GM18508 (cell line): ENCODE results near the gene PLA2R1.
A peak's percentile ranks its signal among the peaks of the same experiment; 100 is the strongest.

ENCODE experiments used
- ATAC-seq: cut with Tn5 transposase; IDR thresholded peaks from one replicate; pipeline ENCODE4 v1.9.1; 2021; ENCODE audit warnings: moderate number of reproducible peaks; ENCODE audit not compliant: insufficient read depth, unreplicated experiment

PLA2R1 gene

DNA sequence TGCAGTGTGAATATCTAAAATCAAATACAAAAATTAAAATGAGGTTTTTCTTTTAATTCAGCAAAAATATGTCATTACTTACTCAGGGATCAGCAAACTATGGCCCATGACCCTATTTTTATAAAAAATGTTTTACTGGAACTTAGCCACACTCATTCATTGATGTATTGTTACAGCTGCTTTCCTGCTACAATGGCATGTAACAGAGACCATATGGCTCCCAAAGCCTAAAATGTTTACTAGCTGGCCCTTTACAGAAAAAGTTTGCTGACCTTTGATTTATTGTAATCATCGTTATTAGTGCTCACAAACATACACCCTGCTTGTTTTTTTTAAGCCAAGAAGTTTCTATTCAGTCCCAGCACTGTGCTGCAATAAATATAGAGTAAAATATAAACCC lies 120.3 kb downstream of the PLA2R1 start:
- no peak for ATAC-seq

DNA sequence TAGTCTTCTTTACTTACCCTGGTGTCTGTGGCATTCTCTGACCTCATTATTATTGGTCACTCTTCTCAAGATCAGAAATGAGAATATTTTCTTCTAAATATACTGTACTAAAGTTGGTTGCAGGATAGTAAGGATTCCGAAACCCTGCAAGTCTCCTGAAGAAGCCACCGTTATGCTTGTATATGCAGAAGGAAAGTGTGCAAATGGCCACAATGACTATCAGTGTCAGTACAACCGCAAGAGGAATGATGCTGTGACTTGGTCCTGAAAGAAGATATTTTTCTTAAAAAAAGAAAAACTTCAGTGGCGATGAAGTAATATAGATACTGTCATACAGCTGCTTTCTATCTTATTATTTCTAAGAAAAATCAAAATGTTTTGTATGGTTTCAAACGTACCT lies 120.7 kb downstream of the PLA2R1 start:
- no peak for ATAC-seq

- peak; percentile 82 for ATAC-seq
Measured at GRCh38 chr2:159939946-159940345, 122.5 kb downstream of the PLA2R1 start.

DNA sequence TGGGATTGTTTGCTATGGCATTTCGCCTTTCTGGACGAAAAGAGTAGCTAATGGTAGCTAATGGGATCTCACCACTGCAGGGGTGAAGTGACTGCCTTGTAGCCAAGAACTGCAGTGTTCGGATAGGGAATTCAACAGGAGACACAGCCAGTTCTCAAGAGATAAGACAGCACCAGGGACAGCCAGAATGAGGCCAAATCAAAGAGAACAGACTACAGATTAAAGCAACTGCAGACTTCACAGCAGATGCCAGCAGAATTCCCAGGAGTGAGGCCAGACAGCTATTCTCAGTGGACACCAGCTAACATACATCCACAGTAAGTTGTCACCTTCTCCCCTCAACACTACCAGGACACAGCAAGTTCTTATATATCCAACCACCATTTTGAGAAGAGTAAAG lies 124.0 kb downstream of the PLA2R1 start:
- ATAC-seq: no peak

DNA sequence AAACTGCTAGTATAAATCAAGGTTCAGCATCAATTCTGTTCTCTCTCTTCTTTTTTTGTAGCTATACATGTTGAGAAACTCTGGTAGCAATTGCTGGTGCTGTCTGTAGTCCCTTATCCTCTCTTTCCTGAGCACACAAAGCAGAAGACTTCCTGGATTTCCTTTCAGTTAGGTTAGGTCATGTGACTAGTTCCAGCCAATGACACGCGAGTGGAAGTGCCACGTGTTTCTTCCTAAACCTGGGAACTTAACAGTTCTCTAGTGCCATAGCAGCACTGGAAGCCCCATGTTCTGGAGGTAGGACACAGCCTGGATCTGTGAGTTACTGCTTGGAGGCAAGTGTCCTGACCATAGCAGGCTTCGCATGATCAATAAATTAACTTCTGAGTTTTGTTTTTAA lies 125.9 kb downstream of the PLA2R1 start:
- ATAC-seq: no peak

DNA sequence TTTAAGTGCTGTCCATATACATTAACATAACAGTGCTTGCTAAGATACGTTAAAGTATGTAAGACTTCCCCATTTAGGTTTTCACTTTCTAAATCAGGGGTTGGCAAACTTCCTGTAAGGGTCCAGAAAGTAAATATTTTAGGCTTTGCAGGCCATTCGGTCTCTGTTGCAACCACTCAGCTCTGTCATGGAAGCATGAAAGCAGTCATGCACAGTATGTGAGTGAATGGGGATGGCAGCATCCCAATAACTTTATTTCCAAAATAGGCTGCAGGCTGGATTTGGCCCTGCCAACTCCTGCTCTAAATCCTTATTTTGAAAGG lies 128.7 kb downstream of the PLA2R1 start:
- ATAC-seq: peak; percentile 89

DNA sequence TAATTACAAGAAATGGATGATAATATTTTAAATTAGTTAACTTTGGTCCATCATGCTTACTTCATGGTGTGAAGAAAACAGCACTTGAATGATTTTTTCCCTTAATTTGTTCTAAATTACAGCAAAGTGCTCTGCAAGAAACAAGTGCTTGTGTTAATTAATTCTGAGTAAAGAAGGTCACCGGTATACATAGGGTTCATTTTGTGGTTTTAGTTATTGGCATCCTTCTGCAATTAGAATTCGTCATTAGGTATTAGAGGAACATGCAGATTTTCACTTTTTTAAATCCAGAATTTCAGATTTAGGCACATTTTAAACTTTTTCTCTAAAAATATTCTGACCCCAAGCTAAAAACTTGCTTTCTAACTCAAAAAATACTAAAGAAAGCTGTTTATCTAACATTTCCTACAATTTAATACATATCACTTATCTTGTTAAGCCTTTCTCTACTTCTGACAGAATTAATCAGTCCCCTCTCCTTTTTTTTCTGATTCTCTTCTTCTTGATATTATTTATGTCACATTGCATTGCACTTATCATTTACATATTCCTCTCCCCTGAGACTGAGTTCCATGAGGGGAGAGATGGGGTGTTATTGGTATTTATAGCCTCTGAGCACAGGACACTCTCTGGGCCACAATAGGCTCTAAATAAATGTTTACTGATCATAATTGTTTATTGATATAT lies 129.2 kb downstream of the PLA2R1 start:
- no peak for ATAC-seq

- ATAC-seq: no peak
Measured at GRCh38 chr2:159926695-159927094, 135.7 kb downstream of the PLA2R1 start.

DNA sequence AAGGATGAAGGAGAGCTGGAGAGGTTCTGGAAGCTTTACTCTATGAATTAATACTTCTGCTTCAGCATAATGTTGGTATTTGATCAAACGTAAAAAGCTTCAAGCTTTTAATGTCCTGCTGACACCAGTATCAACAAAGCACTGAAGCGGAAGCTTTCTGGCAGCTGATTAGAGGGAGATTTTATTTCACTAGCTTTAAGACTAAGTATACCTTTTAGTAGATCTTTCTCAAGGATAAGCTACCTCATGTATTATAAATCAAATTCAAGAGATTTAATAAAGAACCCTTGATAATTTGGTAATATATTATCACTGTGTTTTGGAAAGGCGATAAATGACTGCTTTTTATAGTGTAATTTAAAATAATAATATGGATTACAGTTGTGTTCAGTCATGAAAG lies 136.4 kb downstream of the PLA2R1 start:
- ATAC-seq: no peak

- ATAC-seq: peak; percentile 75
Measured at GRCh38 chr2:159922563-159922962, 139.9 kb downstream of the PLA2R1 start.

DNA sequence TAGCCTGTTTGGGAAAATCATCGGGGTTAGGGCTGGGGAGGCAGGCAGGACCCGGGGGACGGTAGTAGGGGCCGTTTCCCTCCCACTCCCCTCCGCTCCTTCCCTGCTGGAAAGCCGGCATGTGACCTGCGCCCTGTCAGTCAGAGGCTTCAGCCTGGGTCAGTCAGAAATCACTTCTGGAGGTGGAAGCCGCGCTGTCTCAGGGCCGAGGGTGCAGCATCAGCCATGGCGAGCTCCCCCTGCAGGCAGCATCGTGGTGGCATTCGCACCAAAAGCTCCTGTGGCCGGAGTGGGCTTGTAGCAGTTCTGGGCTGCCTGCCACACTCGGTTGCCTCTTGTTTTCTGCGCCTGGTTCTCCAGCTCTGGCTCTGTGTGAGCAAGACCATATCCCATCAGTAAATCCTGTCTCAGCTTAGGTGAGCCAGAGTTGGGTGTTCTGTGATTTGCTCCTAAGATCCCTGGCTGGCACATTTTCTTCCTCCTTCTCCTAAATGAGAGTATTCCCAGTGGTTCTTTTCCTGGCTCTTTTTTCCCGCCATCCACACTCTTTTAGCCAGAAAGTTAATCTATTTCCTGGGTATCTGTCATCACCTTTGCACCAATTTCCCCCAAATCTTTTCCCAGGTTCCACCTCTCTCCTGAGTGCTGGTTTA lies 140.5 kb downstream of the PLA2R1 start:
- peak; percentile 56 for ATAC-seq

DNA sequence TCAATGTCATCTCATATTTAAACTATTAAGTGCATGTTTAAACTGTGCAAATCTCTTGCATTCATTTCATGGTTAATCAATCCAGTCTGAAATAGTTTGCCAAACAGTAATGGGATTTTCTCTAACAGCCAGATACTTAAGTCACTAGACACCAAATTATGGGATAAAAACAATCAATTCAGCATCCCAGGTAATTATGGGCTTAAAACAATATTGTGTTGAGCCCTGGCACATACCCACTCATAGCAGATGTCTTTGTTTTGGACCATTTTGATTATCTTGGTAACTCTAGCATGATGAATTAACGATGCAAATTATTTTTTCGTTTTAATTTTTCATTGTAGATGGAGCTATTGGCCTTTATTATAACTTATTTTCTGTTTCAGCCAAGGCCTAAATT lies 145.9 kb downstream of the PLA2R1 start:
- no peak for ATAC-seq

DNA sequence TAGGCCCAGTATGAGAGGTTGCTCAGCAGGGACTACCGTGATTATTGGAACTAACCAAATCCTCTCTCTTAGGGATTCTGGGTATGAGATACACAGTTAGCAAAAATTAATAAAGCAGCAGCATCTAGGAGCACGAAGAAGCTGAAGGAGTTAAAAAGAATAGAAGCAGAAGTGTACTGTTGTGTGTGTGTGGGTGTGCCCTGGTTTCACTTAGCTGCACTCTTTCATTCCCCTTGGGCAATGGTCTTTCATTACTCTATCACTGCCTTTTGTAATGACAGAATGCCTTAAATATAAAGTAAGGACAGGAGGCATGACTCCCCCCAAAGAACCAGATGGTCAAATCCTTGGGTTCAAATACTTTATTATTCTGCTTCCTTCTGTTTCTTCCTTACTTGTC lies 148.5 kb downstream of the PLA2R1 start:
- ATAC-seq: no peak

- peak; percentile 68 for ATAC-seq
Measured at GRCh38 chr2:159912580-159912979, 149.8 kb downstream of the PLA2R1 start.

GRCh38 chr2:159910951-159911350 lies 151.5 kb downstream of the PLA2R1 start:
- no peak for ATAC-seq

- no peak for ATAC-seq
Measured at GRCh38 chr2:159908623-159909022, 153.8 kb downstream of the PLA2R1 start.

DNA sequence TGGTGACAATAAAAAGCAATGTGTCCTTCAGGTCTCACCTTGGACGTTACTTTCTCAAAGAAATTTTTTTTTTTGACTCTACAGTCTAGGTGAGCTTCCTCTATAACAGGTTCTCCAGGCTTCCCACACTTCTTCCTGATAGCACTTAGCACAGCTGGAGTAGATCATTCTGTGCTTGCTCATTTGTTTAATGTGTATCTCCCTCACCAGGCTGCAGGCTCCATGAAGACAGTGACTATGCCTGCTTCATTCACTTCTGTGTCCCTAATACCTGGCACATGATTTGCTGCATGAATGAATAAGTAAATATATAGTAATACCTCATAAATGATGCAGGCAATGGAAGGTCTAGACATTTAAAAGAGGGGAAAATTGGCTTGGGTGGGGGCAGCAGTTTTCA lies 154.5 kb downstream of the PLA2R1 start:
- no peak for ATAC-seq

GRCh38 chr2:159905926-159906714 lies 156.3 kb downstream of the PLA2R1 start:
- ATAC-seq: no peak

GRCh38 chr2:159904959-159905305 lies 157.5 kb downstream of the PLA2R1 start:
- peak; percentile 36 for ATAC-seq

- peak; percentile 51 for ATAC-seq
Measured at GRCh38 chr2:159904127-159904958, 158.1 kb downstream of the PLA2R1 start, which contains the start of gene LY75. TSS of gene LY75 (minus strand) at chr2:159904756.
